OCI-LY1 (cell line): ENCODE measurements around the gene EHD1.

ENCODE experiments used
- CTCF ChIP-seq: fragments of 200-600 bp; sonication (generic), shearing (Covaris generic); IDR thresholded peaks from 2 replicates; pipeline ENCODE4 v1.5.1; 2017; ENCODE audit warnings: mild to moderate bottlenecking, antibody characterized with exemption, low read length, moderate library complexity, mixed read lengths
- EZH2 ChIP-seq: fragments of 200-600 bp; sonication (generic), shearing (Covaris generic); IDR thresholded peaks from 2 replicates; pipeline ENCODE4 v1.8.0; 2017; ENCODE audit warnings: borderline replicate concordance, mixed run types, mild to moderate bottlenecking, antibody characterized with exemption, low read length, moderate library complexity, mixed read lengths

- no peak for TF ChIP-seq CTCF
- no peak for TF ChIP-seq EZH2
Observed at GRCh38 chr11:64911142-64911541, 32.7 kb upstream of the EHD1 start.
